GM15510 (cell line): ENCODE measurements around the gene PTPN1.

ENCODE experiments used
- POLR2A ChIP-seq: IDR thresholded peaks from 3 replicates; pipeline ENCODE4 v1.6.1; 2011; ENCODE audit warnings: borderline replicate concordance; ENCODE audit not compliant: insufficient read length; ENCODE audit errors: extremely low read depth

The PTPN1 gene

GRCh38 chr20:50498071-50498776, 12.0 kb upstream of the PTPN1 start:
- no peak for TF ChIP-seq POLR2A

- TF ChIP-seq POLR2A: no peak
Observed at GRCh38 chr20:50499938-50500337, 10.2 kb upstream of the PTPN1 start.

GRCh38 chr20:50501972-50502745, 8.0 kb upstream of the PTPN1 start:
- no peak for TF ChIP-seq POLR2A

- TF ChIP-seq POLR2A: no peak
Observed at GRCh38 chr20:50504231-50504823, 5.9 kb upstream of the PTPN1 start.

- no peak for TF ChIP-seq POLR2A
Observed at GRCh38 chr20:50506270-50506579, 4.0 kb upstream of the PTPN1 start.

- TF ChIP-seq POLR2A: no peak
Observed at GRCh38 chr20:50508171-50508755, 1.9 kb upstream of the PTPN1 start.

- no peak for TF ChIP-seq POLR2A
Observed at GRCh38 chr20:50510706-50511542, 741 bp downstream of the PTPN1 start.

GRCh38 chr20:50512323-50512722, 2.1 kb downstream of the PTPN1 start:
- TF ChIP-seq POLR2A: no peak

GRCh38 chr20:50513169-50514034, 3.2 kb downstream of the PTPN1 start:
- TF ChIP-seq POLR2A: no peak

- TF ChIP-seq POLR2A: no peak
Observed at GRCh38 chr20:50514035-50514337, 3.8 kb downstream of the PTPN1 start.

GRCh38 chr20:50514750-50515149, 4.6 kb downstream of the PTPN1 start:
- TF ChIP-seq POLR2A: no peak

GRCh38 chr20:50515471-50516106, 5.4 kb downstream of the PTPN1 start:
- no peak for TF ChIP-seq POLR2A

GRCh38 chr20:50516180-50516934, 6.2 kb downstream of the PTPN1 start:
- TF ChIP-seq POLR2A: peak; percentile 16
